IMR-90 (cell line): ENCODE measurements around the gene HNRNPC. TPM values are rescaled to one million over a fixed set of nuclear protein-coding genes. Genes with fewer than 3 reads are reported as not detected.

Experiments
- ATAC-seq: fragments of 200-7000 bp; cut with Tn5 transposase; 2 replicates; pipeline ENCODE4 v1.9.1; 2020; ENCODE audit warnings: low read depth, mild to moderate bottlenecking, moderate library complexity
- BruUV-seq: library from RNA; stranded (reverse); fragments of 400-500 nt; replicated peaks from 2 replicates; lab custom pipeline; 2021; lab: Mats Ljungman, UMichigan
- CTCF ChIA-PET: fragments of 300-600 bp; formaldehyde crosslinking; extraction: SDS; loops from one replicate; lab custom pipeline; 2021; ENCODE audit warnings: antibody characterized with exemption; lab: Yijun Ruan, JAX
- POLR2A ChIA-PET: fragments of 300-600 bp; sonication (Branson Sonifier 250); formaldehyde crosslinking; loops from one replicate; lab custom pipeline; 2022; ENCODE audit warnings: antibody characterized with exemption; ENCODE audit not compliant: unreplicated experiment; lab: Charles Lee
- DNase-seq: peaks from one replicate; pipeline ENCODE4 v3.0.0; 2013
- H2AFZ ChIP-seq: replicated peaks from 2 replicates; pipeline ENCODE3; 2013; ENCODE audit warnings: low read length, mild to moderate bottlenecking; ENCODE audit not compliant: poor library complexity
- H2AK5ac ChIP-seq: 2 replicates; pipeline ENCODE4 v1.6.1; 2013; ENCODE audit warnings: low read depth, low read length, inconsistent platforms
- H2AK9ac ChIP-seq: replicated peaks from 2 replicates; pipeline ENCODE3; 2013; ENCODE audit warnings: mild to moderate bottlenecking, low read depth, low read length, moderate library complexity; ENCODE audit not compliant: poor library complexity
- H2BK120ac ChIP-seq: 2 replicates; pipeline ENCODE4 v1.6.1; 2013; ENCODE audit warnings: low read depth, low read length, inconsistent platforms
- H2BK15ac ChIP-seq: 3 replicates; pipeline ENCODE4 v1.6.1; 2013; ENCODE audit warnings: low read depth, low read length, inconsistent platforms
- H2BK20ac ChIP-seq: 2 replicates; pipeline ENCODE4 v1.6.1; 2013; ENCODE audit warnings: low read depth, mild to moderate bottlenecking, inconsistent platforms, low read length, moderate library complexity
- H2BK5ac ChIP-seq: 2 replicates; pipeline ENCODE4 v1.6.1; 2013; ENCODE audit warnings: mild to moderate bottlenecking, low read depth, low read length, inconsistent platforms; ENCODE audit not compliant: poor library complexity, severe bottlenecking
- H3K14ac ChIP-seq: replicated peaks from 2 replicates; pipeline ENCODE4 v1.6.1; 2013; ENCODE audit warnings: low read depth, low read length, inconsistent platforms
- H3K18ac ChIP-seq: 2 replicates; pipeline ENCODE4 v1.6.1; 2013; ENCODE audit warnings: low read depth, low read length, control low read depth
- H3K23ac ChIP-seq: 2 replicates; pipeline ENCODE4 v1.6.1; 2013; ENCODE audit warnings: low read depth, low read length, inconsistent platforms
- H3K27ac ChIP-seq: 2 replicates; pipeline ENCODE4 v1.5.1; 2013; ENCODE audit warnings: mild to moderate bottlenecking, control low read depth, low read length; ENCODE audit not compliant: insufficient read depth
- H3K27me3 ChIP-seq: 2 replicates; pipeline ENCODE4 v1.6.1; 2013; ENCODE audit warnings: low read length; ENCODE audit not compliant: control insufficient read depth, insufficient read depth
- H3K36me3 ChIP-seq: 2 replicates; pipeline ENCODE4 v1.6.1; 2013; ENCODE audit warnings: low read length, mixed read lengths; ENCODE audit not compliant: control insufficient read depth, insufficient read depth
- H3K4ac ChIP-seq: 2 replicates; pipeline ENCODE4 v1.6.1; 2013; ENCODE audit warnings: low read depth, low read length, inconsistent platforms
- H3K4me1 ChIP-seq: 2 replicates; pipeline ENCODE4 v1.6.1; 2013; ENCODE audit warnings: low read length, mixed read lengths; ENCODE audit not compliant: control insufficient read depth, insufficient read depth
- H3K4me2 ChIP-seq: 2 replicates; pipeline ENCODE4 v1.6.1; 2013; ENCODE audit warnings: low read depth, mild to moderate bottlenecking, control low read depth, low read length, moderate library complexity
- H3K4me3 ChIP-seq: 2 replicates; pipeline ENCODE4 v1.5.1; 2013; ENCODE audit warnings: low read depth, mild to moderate bottlenecking, control low read depth, low read length, moderate library complexity; ENCODE audit not compliant: insufficient read depth
- H3K56ac ChIP-seq: 2 replicates; pipeline ENCODE4 v1.6.1; 2013; ENCODE audit warnings: low read length, inconsistent platforms; ENCODE audit not compliant: insufficient read depth; ENCODE audit errors: extremely low read depth
- H3K79me1 ChIP-seq, 2 experiments: 2 replicates each; pipeline ENCODE4 v1.6.1; 2013; ENCODE audit warnings: low read length in 2 of 2, inconsistent platforms in 1 of 2, low read depth in 1 of 2
- H3K9ac ChIP-seq: 2 replicates; pipeline ENCODE4 v1.6.1; 2013; ENCODE audit warnings: low read depth, low read length, control low read depth
- H3K9me1 ChIP-seq: 2 replicates; pipeline ENCODE4 v1.6.1; 2013; ENCODE audit warnings: low read length, inconsistent platforms; ENCODE audit not compliant: insufficient read depth
- H3K9me3 ChIP-seq: 2 replicates; pipeline ENCODE4 v1.6.1; 2013; ENCODE audit warnings: low read length; ENCODE audit not compliant: control insufficient read depth, insufficient read depth
- H4K20me1 ChIP-seq: 2 replicates; pipeline ENCODE4 v1.6.1; 2013; ENCODE audit warnings: low read length, inconsistent platforms; ENCODE audit not compliant: insufficient read depth
- H4K5ac ChIP-seq: 2 replicates; pipeline ENCODE4 v1.6.1; 2013; ENCODE audit warnings: mild to moderate bottlenecking, low read depth, low read length, control low read depth
- H4K8ac ChIP-seq, 2 experiments: 2 replicates each; pipeline ENCODE4 v1.6.1; 2013; ENCODE audit warnings: low read depth in 2 of 2, low read length in 2 of 2, control low read depth in 1 of 2, inconsistent platforms in 1 of 2
- H4K91ac ChIP-seq: 2 replicates; pipeline ENCODE4 v1.6.1; 2013; ENCODE audit warnings: low read depth, low read length, inconsistent platforms; ENCODE audit not compliant: insufficient read depth
- BHLHE40 ChIP-seq: fragments of 150-350 bp; IDR thresholded peaks from 2 replicates; pipeline ENCODE4 v1.6.1; 2016; ENCODE audit warnings: mild to moderate bottlenecking, low read depth, low read length
- WGBS, 2 experiments: methylation state at CpG; one replicate each; pipeline versions ENCODE4 v1.1.5 to v1.1.7; 2013; ENCODE audit warnings: missing lambda C conversion rate in 2 of 2; ENCODE audit not compliant: insufficient read length in 1 of 2; ENCODE audit errors: extremely low coverage in 2 of 2; 5-methylcytosine and 5-hydroxymethylcytosine counted together
- dilution Hi-C: fragments of 300-500 bp; cut with HindIII; formaldehyde crosslinking; loops from one replicate; pipeline ENCODE4 v1.14.3; 2018; ENCODE audit warnings: low sequenced_read_pairs; ENCODE audit not compliant: unreplicated experiment
- in situ Hi-C: fragments of 300-500 bp; cut with MboI; formaldehyde crosslinking; loops from 3 replicates; pipeline ENCODE4 v1.14.3; 2019; ENCODE audit warnings: low sequenced_read_pairs, inconsistent platforms, mixed read lengths
- intact Hi-C: fragments of 100-400 bp; cut with micrococcal nuclease; formaldehyde crosslinking; loops from 2 replicates; pipeline ENCODE4 v1.10.0; 2022
- polyA plus RNA-seq, 3 experiments: library from polyadenylated mRNA; depleted of rRNA; stranded (reverse); fragments of >200 nt; gene quantifications; 2 replicates each; pipeline ENCODE4 v1.2.3, GENCODE V29; 2012; ENCODE audit warnings: low replicate concordance in 1 of 3
- total RNA-seq: library from RNA; depleted of rRNA; stranded (reverse); fragments of >200 nt; gene quantifications from 2 replicates; pipeline ENCODE4 v1.2.3, GENCODE V29; 2012

HNRNPC gene
- total and polyA plus RNA-seq, 2 of the 4 experiments (the other 2 are of a cell fraction), result 308 to 615 TPM

DNA sequence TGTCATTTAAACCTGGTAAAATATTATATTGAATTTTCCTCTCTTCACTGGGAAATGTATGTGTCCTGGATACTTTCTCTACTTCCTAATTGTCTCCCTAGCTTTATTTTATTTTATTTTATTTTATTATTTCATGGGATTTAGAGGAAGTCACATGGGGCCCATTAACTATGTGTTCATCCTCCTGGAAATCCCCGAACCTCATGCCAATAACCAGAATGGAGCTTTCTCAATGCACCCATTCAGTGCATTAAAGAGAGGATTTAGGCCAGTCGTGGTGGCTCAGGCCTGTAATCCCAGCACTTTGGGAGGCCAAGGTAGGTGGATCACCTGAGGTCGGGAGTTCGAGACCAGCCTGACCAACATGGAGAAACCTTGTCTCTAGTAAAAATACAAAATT, 9.4 kb upstream of the HNRNPC start:
- H4K8ac ChIP-seq, result no peak overlapping the region
- no peak overlapping the region for H3K56ac ChIP-seq
- no peak overlapping the region for H2AFZ ChIP-seq
- H3K4me3 ChIP-seq, result no peak overlapping the region
- H2BK20ac ChIP-seq, result no peak overlapping the region
- ChIA-PET POLR2A (interaction anchor here (0.7 kb wide), 1 partner anchor 68 kb away, joined by 3 read pairs; no protein-coding TSS in a partner anchor), CTCF (interaction anchor here (0.7 kb wide), 1 partner anchor 1184 kb away, joined by 6 read pairs; no protein-coding TSS in a partner anchor)
- H4K5ac ChIP-seq, result no peak overlapping the region
- ATAC-seq (no peak), DNase-seq (no peak)
- dilution Hi-C loops, result no loop called here
- H3K79me1 ChIP-seq, result no peaks in the 10 kb centered on the region
- H3K18ac ChIP-seq, result no peak overlapping the region
- no peak overlapping the region for H2AK9ac ChIP-seq
- no peak overlapping the region for H3K14ac ChIP-seq
- TF ChIP-seq BHLHE40, result no peak
- no peak overlapping the region for H3K4me2 ChIP-seq
- no peaks in the 10 kb centered on the region for H4K20me1 ChIP-seq
- no peak overlapping the region for H4K91ac ChIP-seq
- no peak overlapping the region for H3K9ac ChIP-seq
- no peak overlapping the region for H3K27ac ChIP-seq
- no peak overlapping the region for H2BK120ac ChIP-seq
- 40% methylated on average over 1 of the region's 4 CpGs; no CpG with 5 or more reads in 1 of the 2 experiments for WGBS, 2 experiments
- H3K9me1 ChIP-seq, result no peaks in the 10 kb centered on the region
- no peak overlapping the region for H3K4ac ChIP-seq
- H2BK15ac ChIP-seq, result no peak overlapping the region
- in situ Hi-C loops, result no loop called here
- no peaks in the 10 kb centered on the region for H3K4me1 ChIP-seq
- no TSS peak for BruUV-seq
- H3K9me3 ChIP-seq, result no peaks in the 10 kb centered on the region
- H3K27me3 ChIP-seq, result no peaks in the 10 kb centered on the region; the same call in 1 of the 2 replicates
- H3K36me3 ChIP-seq, result no peaks in the 10 kb centered on the region
- no peak overlapping the region for H2AK5ac ChIP-seq
- intact Hi-C loops, result no loop called here
- H2BK5ac ChIP-seq, result no peak overlapping the region
- H3K23ac ChIP-seq, result no peak overlapping the region
